ENCODE data around the gene CEP76. TPM values are rescaled to one million over a fixed set of nuclear protein-coding genes. Genes with fewer than 3 reads are reported as not detected.

Gene CEP76
- polyA plus RNA-seq, 3 donors: 2.7 to 3.4 (median 3.0) TPM

DNA sequence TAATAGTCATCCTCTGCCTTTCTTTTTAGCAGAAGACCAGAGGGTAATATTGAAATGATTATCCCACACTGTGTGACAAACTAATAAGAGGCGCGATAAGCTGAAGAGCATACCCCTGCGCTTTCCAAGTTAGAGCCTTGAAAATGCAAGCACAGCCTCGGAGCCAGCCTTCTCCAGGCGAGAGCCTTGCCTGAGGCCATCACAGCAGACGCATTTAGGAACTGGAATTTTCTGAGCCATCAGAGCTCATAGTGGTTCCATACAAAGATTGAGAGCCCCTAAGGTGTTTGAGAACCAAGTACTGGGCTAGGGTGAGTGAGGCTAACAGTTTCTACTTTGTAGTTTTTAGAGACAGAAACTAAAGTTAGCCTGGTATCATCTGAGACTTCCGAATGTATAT lies 20.2 kb upstream of the CEP76 start:
- 93% methylated on average over 7 of the region's 7 CpGs for WGBS (ENCODE audit: insufficient coverage)
- peak overlapping the region in 1 of 7 donors; percentile 54 for H3K27ac Mint-ChIP-seq

DNA sequence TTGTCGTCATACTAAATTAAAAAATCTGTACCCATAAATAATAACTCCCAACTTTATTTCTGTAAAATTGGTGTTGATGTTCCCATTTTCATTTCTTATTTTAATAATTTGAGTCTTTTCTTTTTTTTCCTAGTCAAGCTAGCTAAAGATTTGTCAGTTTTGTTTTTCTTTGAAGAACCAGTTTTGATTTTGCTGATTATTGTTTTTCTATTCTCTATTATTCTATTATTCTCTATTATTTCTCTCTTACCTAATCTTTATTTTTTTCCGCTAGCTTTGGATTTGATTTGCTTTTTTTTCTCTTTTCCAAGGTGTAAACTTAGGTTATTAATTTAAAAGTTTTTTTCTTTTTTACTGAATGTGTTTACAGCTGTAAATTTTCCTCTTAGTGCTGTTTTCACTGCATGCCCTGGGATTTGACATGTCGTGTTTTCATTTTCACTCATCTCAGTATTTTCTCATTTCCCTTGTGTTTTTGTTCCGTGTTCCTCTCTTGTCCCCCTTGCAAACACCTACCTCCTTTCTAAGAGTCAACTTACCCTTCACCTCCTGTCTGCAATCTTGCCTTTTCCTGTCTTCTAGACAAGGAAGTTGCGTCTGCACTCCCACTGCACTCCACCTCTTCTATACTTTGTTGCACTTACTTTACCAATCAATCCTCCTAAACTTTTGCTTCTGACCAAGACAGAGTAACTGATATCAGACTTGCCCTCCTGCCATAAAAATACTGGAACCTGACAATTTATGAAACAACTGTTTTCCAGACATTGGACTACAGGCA lies 19.2 kb upstream of the CEP76 start:
- Histone ChIP-seq H3K4me3 (replicated peaks in 1 of 3; ENCODE audit: low read depth in 2 of 3, low read length in 3 of 3) (no peak overlapping the region), H3K79me2 (ENCODE audit: insufficient read depth, low read length) (no peaks in the 10 kb centered on the region), H2AFZ (ENCODE audit: insufficient read depth, low read depth, low read length, poor library complexity, severe bottlenecking) (no peak overlapping the region), H3K27ac (ENCODE audit: low read depth in 1 of 2, low read length in 2 of 2) (no peak overlapping the region), H3K4me2 (replicated peaks; ENCODE audit: extremely low read depth, low read length, poor library complexity, severe bottlenecking) (no peak overlapping the region), H3K9me3 (replicated peaks in 1 of 2; ENCODE audit: control insufficient read depth in 1 of 2, insufficient read depth in 1 of 2, low read length in 2 of 2) (no peaks in the 10 kb centered on the region), H4K20me1 (ENCODE audit: insufficient read depth, low read length) (no peaks in the 10 kb centered on the region), H3K9ac (ENCODE audit: insufficient read depth, low read length, poor library complexity, severe bottlenecking) (no peak overlapping the region), H3K27me3 (ENCODE audit: control insufficient read depth in 2 of 2, insufficient read depth in 2 of 2, low read length in 2 of 2) (no peaks in the 10 kb centered on the region), H3K4me1 (ENCODE audit: control insufficient read depth in 1 of 2, insufficient read depth in 2 of 2, low read length in 2 of 2) (no peaks in the 10 kb centered on the region), H3K36me3 (replicated peaks in 1 of 2; ENCODE audit: control insufficient read depth in 1 of 2, insufficient read depth in 2 of 2, low read length in 2 of 2) (peaks cover 88 to 99% of the 10 kb centered on the region in 2 donors)
- Mint-ChIP-seq H3K4me1 (peaks cover 2% of the 10 kb centered on the region), H3K27me3 (ENCODE audit: low read depth in 3 of 3) (no peaks in the 10 kb centered on the region), H3K4me3 (no peak overlapping the region), H3K27ac (peak overlapping the region in 2 of 7 donors; percentile 29 to 31), H3K9me3 (no peaks in the 10 kb centered on the region), H3K36me3 (peaks cover 69 to 91% of the 10 kb centered on the region in 2 donors)
- no peak for DNase-seq
- WGBS (ENCODE audit: insufficient coverage): 83% methylated on average over 3 of the region's 5 CpGs
- intact Hi-C loops (cut with micrococcal nuclease): no loop called here
- TF ChIP-seq, protein P1, sequence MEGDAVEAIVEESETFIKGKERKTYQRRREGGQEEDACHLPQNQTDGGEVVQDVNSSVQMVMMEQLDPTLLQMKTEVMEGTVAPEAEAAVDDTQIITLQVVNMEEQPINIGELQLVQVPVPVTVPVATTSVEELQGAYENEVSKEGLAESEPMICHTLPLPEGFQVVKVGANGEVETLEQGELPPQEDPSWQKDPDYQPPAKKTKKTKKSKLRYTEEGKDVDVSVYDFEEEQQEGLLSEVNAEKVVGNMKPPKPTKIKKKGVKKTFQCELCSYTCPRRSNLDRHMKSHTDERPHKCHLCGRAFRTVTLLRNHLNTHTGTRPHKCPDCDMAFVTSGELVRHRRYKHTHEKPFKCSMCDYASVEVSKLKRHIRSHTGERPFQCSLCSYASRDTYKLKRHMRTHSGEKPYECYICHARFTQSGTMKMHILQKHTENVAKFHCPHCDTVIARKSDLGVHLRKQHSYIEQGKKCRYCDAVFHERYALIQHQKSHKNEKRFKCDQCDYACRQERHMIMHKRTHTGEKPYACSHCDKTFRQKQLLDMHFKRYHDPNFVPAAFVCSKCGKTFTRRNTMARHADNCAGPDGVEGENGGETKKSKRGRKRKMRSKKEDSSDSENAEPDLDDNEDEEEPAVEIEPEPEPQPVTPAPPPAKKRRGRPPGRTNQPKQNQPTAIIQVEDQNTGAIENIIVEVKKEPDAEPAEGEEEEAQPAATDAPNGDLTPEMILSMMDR (IDR thresholded peaks at IDR 0.05): no peak

More for the DNA sequence above, 20.2 kb upstream of the CEP76 start:
- Histone ChIP-seq H3K27ac (ENCODE audit: low read depth in 1 of 2, low read length in 2 of 2) (no peak overlapping the region), H4K20me1 (ENCODE audit: insufficient read depth, low read length) (no peaks in the 10 kb centered on the region), H3K4me1 (ENCODE audit: control insufficient read depth in 1 of 2, insufficient read depth in 2 of 2, low read length in 2 of 2) (no peaks in the 10 kb centered on the region), H3K36me3 (replicated peaks in 1 of 2; ENCODE audit: control insufficient read depth in 1 of 2, insufficient read depth in 2 of 2, low read length in 2 of 2) (peaks cover 77 to 90% of the 10 kb centered on the region in 2 donors), H3K4me2 (replicated peaks; ENCODE audit: extremely low read depth, low read length, poor library complexity, severe bottlenecking) (no peak overlapping the region), H3K79me2 (ENCODE audit: insufficient read depth, low read length) (no peaks in the 10 kb centered on the region), H3K9ac (ENCODE audit: insufficient read depth, low read length, poor library complexity, severe bottlenecking) (no peak overlapping the region), H2AFZ (ENCODE audit: insufficient read depth, low read depth, low read length, poor library complexity, severe bottlenecking) (no peak overlapping the region), H3K27me3 (ENCODE audit: control insufficient read depth in 2 of 2, insufficient read depth in 2 of 2, low read length in 2 of 2) (no peaks in the 10 kb centered on the region), H3K9me3 (replicated peaks in 1 of 2; ENCODE audit: control insufficient read depth in 1 of 2, insufficient read depth in 1 of 2, low read length in 2 of 2) (no peaks in the 10 kb centered on the region), H3K4me3 (replicated peaks in 1 of 3; ENCODE audit: low read depth in 2 of 3, low read length in 3 of 3) (no peak overlapping the region)
- Mint-ChIP-seq H3K36me3 (peaks cover 64 to 89% of the 10 kb centered on the region in 2 donors), H3K27me3 (ENCODE audit: low read depth in 3 of 3) (peaks cover 0 to 3% (median 0%) of the 10 kb centered on the region in 3 donors), H3K4me1 (peaks cover 4% of the 10 kb centered on the region), H3K4me3 (no peak overlapping the region), H3K9me3 (no peaks in the 10 kb centered on the region)
- TF ChIP-seq, protein P1 (IDR thresholded peaks at IDR 0.05): no peak
- intact Hi-C loops (cut with micrococcal nuclease): no loop called here
- no peak for DNase-seq
